SJCRH30 (cell line): ENCODE results near the gene VANGL2. TPM values are rescaled to one million over a fixed set of nuclear protein-coding genes. Genes with fewer than 3 reads are reported as not detected.

Experiments used
- DNase-seq, 2 experiments: peaks; one replicate each; pipeline ENCODE4 v3.0.0-alpha.2; 2015 to 2020
- H3K27ac ChIP-seq: fragments of 250-450 bp; sonication (Bioruptor Pico); 2 replicates; pipeline ENCODE4 v1.5.1; 2020; ENCODE audit warnings: mild to moderate bottlenecking, moderate library complexity
- H3K27me3 ChIP-seq: fragments of 250-450 bp; sonication (Bioruptor Pico); 2 replicates; pipeline ENCODE4 v1.5.1; 2020; ENCODE audit warnings: mild to moderate bottlenecking, moderate library complexity
- H3K36me3 ChIP-seq: fragments of 250-450 bp; sonication (Bioruptor Pico); 2 replicates; pipeline ENCODE4 v1.5.1; 2020; ENCODE audit warnings: mild to moderate bottlenecking, moderate library complexity
- H3K4me1 ChIP-seq: fragments of 250-450 bp; sonication (Bioruptor Pico); 2 replicates; pipeline ENCODE4 v1.5.1; 2020; ENCODE audit warnings: mild to moderate bottlenecking, moderate library complexity
- H3K4me3 ChIP-seq: fragments of 250-450 bp; sonication (Bioruptor Pico); 2 replicates; pipeline ENCODE4 v1.5.1; 2020; ENCODE audit warnings: mild to moderate bottlenecking, moderate library complexity
- H3K9me3 ChIP-seq: fragments of 250-450 bp; sonication (Bioruptor Pico); replicated peaks from 2 replicates; pipeline ENCODE4 v1.5.1; 2020; ENCODE audit warnings: mild to moderate bottlenecking, moderate library complexity
- total RNA-seq: library from RNA; depleted of rRNA; stranded (reverse); fragments of >200 nt; shearing (Covaris generic); gene quantifications from 2 replicates; pipeline ENCODE4 v1.2.3, GENCODE V29; 2014

Gene VANGL2
- total RNA-seq, 1 experiment from 2014 or later, result 12.8 TPM

DNA sequence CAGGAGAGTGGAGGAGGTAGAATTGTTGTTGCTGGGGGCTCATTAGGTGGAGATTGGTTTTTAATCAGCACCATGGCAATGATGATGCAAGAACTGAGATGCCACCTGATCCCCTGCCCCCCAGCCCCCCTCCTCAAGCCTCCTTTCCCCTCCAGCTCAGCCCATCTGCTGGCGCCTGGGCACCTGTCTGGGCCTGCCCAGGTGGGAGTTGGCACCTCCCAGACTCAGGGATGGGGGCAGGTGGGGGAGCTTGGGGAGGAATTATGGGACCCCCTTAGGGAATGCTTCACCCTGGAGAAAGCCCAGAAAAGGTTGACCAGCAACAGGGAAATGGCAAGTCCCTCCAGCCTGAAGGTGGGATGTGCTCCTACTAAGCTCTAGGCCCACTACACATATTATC is 35.0 kb upstream of the VANGL2 start:
- Histone ChIP-seq H3K36me3 (peaks cover 5% of the 10 kb centered on the region; the same call in 1 of the 2 replicates), H3K4me1 (peaks cover 33% of the 10 kb centered on the region), H3K27me3 (no peaks in the 10 kb centered on the region), H3K4me3 (no peak overlapping the region), H3K27ac (no peak overlapping the region), H3K9me3 (no peaks in the 10 kb centered on the region)
- DNase-seq, result no peak

DNA sequence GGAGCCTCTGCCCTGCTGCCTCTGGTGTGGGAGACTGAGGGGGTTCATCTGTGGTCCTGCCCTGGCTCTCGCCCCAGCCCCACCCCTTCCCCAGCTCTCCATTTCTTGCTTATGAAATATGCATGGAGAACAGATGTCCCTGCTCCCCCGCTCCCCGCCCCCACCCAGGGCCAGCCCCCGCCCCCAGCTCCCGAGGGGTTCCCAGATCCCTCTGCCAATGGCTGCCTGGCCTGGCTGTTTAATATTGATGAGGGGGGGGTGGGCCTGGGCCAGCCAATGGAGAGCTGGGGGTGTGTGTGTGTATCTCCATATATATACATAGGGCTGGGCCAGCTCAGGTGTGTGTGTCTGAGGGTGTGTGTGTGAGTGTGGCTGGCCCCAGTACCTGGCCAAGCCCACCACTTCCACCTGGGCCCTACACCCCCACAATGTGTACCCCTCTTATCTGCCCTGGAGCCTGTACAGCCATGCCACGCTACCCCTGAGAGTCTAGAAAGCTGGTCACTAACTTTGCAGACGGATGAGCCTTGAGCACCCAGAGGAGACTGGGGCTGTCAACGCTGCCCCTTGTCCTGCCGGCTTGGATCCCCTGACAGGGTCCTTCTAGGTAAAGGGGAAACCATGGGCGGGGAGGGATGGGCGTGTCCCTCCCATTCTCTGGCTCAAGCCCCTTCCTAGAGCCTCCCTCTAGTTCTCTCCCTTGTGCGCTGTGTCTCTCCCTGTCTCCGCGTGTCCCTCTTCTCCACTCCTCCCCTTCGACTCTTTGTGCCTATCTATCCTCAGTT is 33.4 kb upstream of the VANGL2 start, which contains the start of gene NHLH1:
Gene NHLH1 (plus strand): TSS at position 341 of the 785 bp plus-strand sequence. CDS start 3,661 bp downstream, outside the sequence.
- Histone ChIP-seq H3K27ac (peak within 1 kb of the TSS; percentile 76), H3K4me3 (peak within 1 kb of the TSS; percentile 50), H3K4me1 (peaks cover 36% of the 10 kb centered on the region), H3K9me3 (no peaks in the 10 kb centered on the region), H3K36me3 (no peaks in the 10 kb centered on the region), H3K27me3 (no peaks in the 10 kb centered on the region)
- DNase-seq, result peak; percentile 86 to 88

DNA sequence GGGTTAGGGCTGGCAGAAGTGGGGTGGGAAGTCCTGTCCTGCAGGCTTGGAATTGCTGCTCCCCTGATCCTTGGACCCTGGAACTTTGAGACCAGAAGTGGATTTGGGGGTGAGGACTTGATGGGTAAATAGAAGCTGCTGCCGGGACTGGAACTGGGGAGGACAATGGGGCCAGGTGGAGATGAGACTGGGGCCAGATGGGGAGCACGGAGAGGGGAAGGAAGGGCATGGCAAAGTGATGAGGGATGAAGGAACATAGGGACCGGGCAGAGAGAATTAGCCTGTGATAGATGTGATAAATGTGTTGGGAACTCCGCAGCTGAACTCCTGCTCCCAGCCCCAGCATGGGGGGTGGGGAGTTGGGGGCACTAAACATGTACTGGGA is 32.9 kb upstream of the VANGL2 start:
- no peaks in the 10 kb centered on the region for H3K27me3 ChIP-seq
- H3K36me3 ChIP-seq, result no peaks in the 10 kb centered on the region
- no peak for DNase-seq
- peaks cover 32% of the 10 kb centered on the region for H3K4me1 ChIP-seq
- H3K4me3 ChIP-seq, result peak overlapping the region; percentile 50
- H3K9me3 ChIP-seq, result no peaks in the 10 kb centered on the region
- H3K27ac ChIP-seq, result peak overlapping the region; percentile 50; the same call in 1 of the 2 replicates

DNA sequence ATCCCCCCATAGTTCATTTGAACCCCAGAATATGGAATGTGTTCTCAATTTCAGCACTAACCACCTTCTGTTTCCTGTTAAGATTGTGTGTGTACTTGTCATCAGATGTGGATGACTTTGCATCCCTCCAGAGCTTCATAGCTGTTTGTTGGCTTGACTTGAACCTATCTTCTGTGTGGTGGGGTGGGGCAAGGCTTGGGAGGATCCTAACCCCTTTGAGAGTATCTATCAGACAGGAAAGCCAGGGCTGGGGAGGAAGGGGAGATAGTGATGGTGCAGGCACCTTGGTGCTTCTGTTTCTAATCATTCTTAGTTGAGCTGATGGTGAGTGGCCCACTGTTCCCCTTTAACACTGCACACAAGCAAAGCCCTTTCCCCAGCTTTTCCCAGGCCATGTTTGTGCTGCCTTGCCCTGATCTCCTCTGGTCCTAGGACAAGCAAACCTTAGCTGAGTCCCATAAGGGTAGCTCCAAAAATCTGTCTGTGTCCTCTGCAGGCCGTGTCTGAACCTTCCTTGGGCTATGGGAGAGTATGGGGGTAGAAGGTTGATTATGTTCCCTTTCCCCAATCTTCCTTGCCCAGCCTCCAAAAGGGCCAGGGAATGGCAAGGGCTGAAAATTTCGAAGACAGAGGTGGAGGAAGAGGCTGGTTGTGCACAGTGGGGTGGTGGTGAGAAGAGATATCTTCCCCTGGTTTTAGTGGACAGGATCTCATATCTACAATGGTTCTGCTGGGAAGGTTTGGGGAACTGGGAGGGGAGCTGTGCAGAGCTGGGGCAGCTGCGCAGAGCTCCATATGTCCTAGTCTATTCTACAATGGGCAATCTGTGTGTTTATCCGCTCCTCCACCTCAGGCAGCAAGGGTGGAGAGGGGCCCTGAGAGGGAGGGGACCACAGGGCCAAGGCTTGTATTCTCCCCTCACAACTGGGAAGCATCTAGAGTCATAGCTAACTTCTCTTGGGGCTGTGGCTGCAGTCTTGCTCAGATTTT is 32.1 kb upstream of the VANGL2 start:
- Histone ChIP-seq H3K27ac (no peak overlapping the region), H3K4me1 (peaks cover 28% of the 10 kb centered on the region), H3K27me3 (no peaks in the 10 kb centered on the region), H3K36me3 (no peaks in the 10 kb centered on the region), H3K9me3 (no peaks in the 10 kb centered on the region), H3K4me3 (peak overlapping the region; percentile 50)
- DNase-seq, result peak in 1 of 2 experiments; percentile 60

DNA sequence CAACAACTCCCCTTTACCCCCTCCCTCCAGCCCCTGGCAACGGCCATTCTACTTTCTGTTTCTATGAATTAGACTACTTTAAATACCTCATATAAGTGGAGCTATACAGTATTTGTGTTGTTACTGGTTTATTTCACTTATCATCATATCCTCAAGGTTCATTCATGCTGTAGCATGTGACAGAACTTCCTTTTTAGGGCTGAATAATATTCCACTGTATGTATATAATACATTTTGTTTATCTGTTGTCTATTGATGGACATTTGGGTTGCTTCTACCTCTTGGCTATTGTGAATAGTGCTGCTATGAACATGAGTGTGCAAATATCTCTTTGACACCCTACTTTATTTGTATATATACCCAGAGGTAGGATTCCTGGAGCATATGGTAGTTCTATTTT is 31.3 kb upstream of the VANGL2 start:
- no peak overlapping the region for H3K4me3 ChIP-seq
- H3K36me3 ChIP-seq, result no peaks in the 10 kb centered on the region
- H3K9me3 ChIP-seq, result no peaks in the 10 kb centered on the region
- H3K27me3 ChIP-seq, result no peaks in the 10 kb centered on the region
- no peak for DNase-seq
- H3K27ac ChIP-seq, result no peak overlapping the region
- H3K4me1 ChIP-seq, result peaks cover 36% of the 10 kb centered on the region

DNA sequence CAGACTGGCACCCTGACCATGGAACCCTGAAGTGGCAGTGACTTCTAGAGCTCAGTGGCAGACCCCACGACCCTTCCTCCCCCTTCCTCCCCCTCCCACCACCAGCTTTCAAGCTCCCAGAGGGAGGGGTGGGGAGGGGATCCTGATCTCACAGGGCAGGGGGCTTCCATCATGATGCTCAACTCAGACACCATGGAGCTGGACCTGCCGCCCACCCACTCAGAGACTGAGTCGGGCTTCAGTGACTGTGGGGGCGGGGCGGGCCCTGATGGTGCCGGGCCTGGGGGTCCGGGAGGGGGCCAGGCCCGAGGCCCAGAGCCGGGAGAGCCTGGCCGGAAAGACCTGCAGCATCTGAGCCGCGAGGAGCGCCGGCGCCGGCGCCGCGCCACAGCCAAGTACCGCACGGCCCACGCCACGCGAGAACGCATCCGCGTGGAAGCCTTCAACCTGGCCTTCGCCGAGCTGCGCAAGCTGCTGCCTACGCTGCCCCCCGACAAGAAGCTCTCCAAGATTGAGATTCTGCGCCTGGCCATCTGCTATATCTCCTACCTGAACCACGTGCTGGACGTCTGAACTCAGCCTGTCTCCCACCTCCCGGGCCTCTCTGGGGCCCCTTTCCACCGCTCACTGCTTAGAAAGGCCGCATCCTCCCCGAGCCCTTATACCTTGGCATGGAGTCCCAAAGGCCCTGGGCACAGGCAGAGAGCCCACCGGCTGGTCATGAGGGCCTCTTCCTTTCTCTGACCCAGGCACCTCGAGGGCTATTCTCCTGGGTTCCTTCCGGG is 29.6 kb upstream of the VANGL2 start:
- no peaks in the 10 kb centered on the region for H3K36me3 ChIP-seq
- no peak for DNase-seq
- H3K4me1 ChIP-seq, result peaks cover 48% of the 10 kb centered on the region
- H3K9me3 ChIP-seq, result no peaks in the 10 kb centered on the region
- peak overlapping the region; percentile 66 for H3K27ac ChIP-seq
- no peaks in the 10 kb centered on the region for H3K27me3 ChIP-seq
- H3K4me3 ChIP-seq, result no peak overlapping the region

DNA sequence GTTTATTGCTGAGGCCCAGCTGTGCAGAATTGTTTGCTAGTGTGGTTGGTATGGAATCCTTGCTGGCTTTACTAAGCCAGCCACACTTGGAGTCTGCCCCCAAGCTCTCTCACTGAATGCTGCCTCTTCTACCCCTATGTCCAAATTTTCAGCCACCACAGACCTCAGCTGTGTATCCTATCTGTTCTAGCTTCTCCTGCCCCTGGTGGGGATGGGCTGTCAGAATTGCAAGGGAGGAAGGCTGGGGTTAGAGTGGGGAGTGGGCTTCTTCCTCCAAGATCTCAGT is 29.1 kb upstream of the VANGL2 start:
- peak overlapping the region; percentile 66 for H3K27ac ChIP-seq
- H3K9me3 ChIP-seq, result no peaks in the 10 kb centered on the region
- H3K4me3 ChIP-seq, result no peak overlapping the region
- no peaks in the 10 kb centered on the region for H3K27me3 ChIP-seq
- peaks cover 48% of the 10 kb centered on the region for H3K4me1 ChIP-seq
- H3K36me3 ChIP-seq, result no peaks in the 10 kb centered on the region
- DNase-seq, result peak; percentile 60 to 78

DNA sequence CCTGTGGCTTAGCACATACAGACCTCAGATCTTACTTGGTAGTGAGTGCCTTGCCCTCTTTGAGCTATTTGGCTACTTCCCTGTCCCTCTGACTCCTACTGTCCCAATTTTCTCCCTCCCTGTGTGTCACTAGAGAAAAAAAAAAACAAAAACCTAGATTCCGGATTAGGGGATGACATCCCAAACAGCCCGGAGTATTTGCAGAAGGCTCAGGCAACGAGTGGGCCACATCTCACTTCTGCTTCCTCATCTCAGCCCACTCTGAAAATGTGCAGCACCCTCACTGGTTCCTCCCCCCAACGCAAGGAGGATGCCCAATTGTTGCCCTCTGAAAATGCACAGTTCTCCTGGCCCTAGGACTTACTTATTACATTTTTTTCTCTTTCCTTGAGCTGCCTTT is 28.6 kb upstream of the VANGL2 start:
- Histone ChIP-seq H3K36me3 (no peaks in the 10 kb centered on the region), H3K27me3 (no peaks in the 10 kb centered on the region), H3K4me3 (no peak overlapping the region), H3K9me3 (no peaks in the 10 kb centered on the region), H3K4me1 (peaks cover 46% of the 10 kb centered on the region), H3K27ac (peak overlapping the region; percentile 66)
- DNase-seq, result no peak

DNA sequence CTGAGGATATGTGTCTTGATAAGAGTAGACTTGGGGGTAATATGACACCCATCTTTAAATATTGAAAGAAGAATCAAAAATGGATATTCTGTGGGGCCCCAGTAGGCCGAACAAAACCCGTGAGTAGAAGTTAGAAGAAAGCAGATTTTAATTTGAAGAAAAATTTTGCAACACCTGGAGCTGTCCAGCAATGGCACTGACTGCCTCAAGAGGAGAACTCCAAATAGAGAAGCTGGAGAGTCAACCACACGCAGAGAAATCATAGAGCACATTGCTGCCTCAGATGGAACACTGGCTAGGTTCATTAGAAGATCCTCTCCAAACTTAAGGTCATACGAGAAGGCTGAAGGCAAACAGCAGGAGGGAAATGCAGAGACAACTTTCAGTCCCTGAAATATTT is 26.7 kb upstream of the VANGL2 start:
- no peaks in the 10 kb centered on the region for H3K27me3 ChIP-seq
- H3K27ac ChIP-seq, result peak overlapping the region; percentile 98
- H3K9me3 ChIP-seq, result no peaks in the 10 kb centered on the region
- no peak overlapping the region for H3K4me3 ChIP-seq
- peak in 1 of 2 experiments; percentile 42 for DNase-seq
- H3K36me3 ChIP-seq, result no peaks in the 10 kb centered on the region
- peaks cover 43% of the 10 kb centered on the region for H3K4me1 ChIP-seq

DNA sequence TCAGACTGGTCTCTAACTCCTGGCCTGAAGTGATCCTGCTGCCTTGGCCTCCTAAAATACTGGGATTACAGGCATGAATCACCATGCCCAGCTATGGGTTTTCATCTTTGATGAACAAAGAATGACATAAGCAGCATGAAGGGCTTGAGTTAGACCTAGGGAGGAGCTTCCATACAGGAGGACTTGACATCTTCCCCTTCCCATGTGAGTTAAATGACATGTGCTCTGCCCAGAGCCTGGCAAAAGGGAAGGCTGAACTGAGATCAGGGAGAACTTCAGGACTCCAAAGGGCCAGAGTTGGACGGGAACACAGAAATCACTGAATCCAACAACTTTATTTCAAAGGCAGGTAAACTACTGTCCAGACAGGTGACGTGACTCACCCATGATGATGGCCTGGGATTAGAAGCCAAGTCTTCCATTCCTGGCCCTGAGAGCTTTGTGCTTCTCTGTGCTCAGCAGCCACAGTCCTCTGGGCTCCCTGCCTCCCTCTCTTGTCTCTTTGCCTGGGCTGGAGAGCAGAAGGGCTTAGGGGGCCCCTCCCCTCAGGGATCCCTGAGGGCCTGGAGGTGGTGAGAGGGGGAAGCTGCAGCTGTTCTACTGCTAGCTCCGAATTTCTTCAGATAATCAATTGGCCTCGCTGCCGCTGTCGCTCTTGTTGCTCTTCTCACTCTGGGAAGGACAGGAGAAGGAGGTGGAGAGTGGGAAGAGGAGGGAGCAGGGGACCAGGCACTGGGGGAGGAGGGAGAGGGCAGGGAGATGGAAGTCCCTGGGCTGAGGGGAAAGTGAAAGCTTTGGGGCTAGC is 25.9 kb upstream of the VANGL2 start:
- Histone ChIP-seq H3K9me3 (no peaks in the 10 kb centered on the region), H3K4me1 (peaks cover 40% of the 10 kb centered on the region), H3K27ac (peak overlapping the region; percentile 98), H3K4me3 (peak overlapping the region; percentile 40), H3K36me3 (no peaks in the 10 kb centered on the region), H3K27me3 (no peaks in the 10 kb centered on the region)
- DNase-seq, result peak; percentile 96 to 98

DNA sequence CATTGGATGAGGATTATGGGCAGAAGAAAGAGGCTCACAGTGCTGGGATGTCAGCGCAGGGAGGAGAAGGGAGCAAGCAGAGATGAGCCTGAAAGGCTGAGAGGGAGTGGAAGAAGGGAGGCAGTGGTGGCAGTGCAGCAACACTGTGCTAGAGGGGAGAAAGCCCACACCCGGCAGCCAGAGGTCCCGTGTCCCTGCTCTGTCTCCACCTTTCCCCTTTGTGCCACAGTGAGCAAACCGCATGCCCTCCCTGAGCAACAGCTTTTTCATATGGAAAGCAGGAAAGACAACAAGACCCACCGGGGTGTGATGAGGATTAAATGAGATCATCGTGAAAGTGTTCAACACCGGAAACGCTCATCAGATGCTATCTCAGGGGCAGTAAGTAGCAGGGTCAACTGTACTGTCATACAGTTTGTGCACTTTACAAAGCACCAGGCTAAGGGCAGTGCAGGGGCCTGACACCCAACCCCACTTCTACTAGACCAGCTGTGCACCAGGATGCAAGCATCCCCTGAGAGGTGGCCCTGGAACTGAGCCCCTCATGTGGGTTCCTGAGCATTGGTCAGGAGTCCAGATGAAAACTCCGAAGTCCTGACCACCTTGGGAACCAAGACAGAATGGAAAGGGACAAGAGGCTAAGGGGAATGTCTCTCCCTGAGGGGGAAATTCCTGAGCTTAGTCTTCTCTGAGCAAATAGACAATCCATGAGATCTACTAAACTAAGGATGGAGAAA is 24.4 kb upstream of the VANGL2 start:
- no peaks in the 10 kb centered on the region for H3K27me3 ChIP-seq
- H3K27ac ChIP-seq, result peak overlapping the region; percentile 98
- peak overlapping the region; percentile 17 for H3K4me3 ChIP-seq
- H3K4me1 ChIP-seq, result peaks cover 39% of the 10 kb centered on the region
- DNase-seq, result peak; percentile 60 to 76
- no peaks in the 10 kb centered on the region for H3K9me3 ChIP-seq
- no peaks in the 10 kb centered on the region for H3K36me3 ChIP-seq

DNA sequence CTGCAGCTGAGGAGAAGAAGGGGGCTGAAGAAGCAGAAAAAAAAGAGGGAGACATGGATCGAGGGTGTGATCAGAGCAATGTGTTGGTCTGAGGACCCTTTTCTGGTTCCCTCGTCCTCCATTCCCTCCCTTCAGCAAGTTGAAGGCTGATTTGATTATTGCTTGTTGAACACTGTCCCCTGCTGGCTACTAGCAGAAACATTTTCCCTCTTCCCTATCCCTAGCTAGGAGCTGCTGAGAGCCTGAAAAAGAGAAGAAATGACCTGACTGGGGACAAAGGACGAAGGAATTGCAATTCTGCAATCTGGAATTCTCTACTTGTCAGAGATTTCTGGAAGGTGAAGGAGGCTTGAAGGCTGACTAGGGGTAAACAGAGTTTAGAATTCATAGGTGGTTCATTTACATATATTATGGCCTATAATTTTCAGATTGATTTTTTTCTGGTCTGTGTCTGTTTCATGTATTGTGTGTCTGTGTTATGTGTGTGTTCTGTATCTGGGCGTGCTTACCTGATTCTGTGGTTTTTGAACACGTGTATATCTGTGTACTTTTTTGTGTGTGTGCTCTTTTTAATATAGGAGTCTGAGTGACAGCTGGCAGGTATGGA is 23.7 kb upstream of the VANGL2 start:
- H3K4me1 ChIP-seq, result peaks cover 32% of the 10 kb centered on the region
- no peaks in the 10 kb centered on the region for H3K27me3 ChIP-seq
- peak; percentile 70 to 90 for DNase-seq
- H3K36me3 ChIP-seq, result no peaks in the 10 kb centered on the region
- H3K9me3 ChIP-seq, result no peaks in the 10 kb centered on the region
- peak overlapping the region; percentile 98 for H3K27ac ChIP-seq
- H3K4me3 ChIP-seq, result peak overlapping the region; percentile 17

DNA sequence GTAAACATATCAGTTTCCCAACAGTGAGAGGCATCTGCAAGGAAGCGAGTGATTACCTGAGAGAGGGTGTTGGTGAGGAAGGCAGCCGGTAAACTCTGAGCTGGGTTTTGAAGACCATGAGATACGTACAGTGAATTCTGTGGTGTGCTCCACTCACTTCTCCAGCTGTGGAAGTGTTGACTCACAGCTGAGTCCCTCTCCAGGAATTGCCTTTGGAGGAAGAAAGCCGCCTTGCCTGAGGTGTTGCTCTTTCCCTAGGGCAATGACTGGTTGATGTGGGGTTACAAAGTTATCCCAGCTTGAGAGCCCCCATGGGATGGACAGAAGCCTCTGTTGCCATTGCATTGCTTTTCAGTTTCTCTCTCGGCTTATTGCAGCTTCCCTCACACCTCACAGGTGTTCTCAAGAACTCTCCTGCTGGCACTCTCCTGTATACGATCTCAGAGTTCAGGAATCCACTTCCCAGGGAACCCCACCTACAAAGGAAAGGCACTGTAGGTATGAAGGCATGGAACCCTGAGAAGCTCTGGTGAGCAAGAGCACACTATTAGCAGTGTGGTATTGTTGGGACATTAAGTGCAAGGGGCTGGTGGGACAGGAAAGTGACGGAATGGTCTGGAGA is 22.7 kb upstream of the VANGL2 start:
- Histone ChIP-seq H3K4me3 (no peak overlapping the region), H3K4me1 (peaks cover 28% of the 10 kb centered on the region), H3K36me3 (no peaks in the 10 kb centered on the region), H3K27me3 (no peaks in the 10 kb centered on the region), H3K27ac (no peak overlapping the region), H3K9me3 (no peaks in the 10 kb centered on the region)
- DNase-seq, result no peak
